ENCODE data around the gene MRTFA. TPM values are rescaled to one million over a fixed set of nuclear protein-coding genes. Genes with fewer than 3 reads are reported as not detected.

The MRTFA gene
- total RNA-seq, 1 donor: 34.0 TPM

DNA sequence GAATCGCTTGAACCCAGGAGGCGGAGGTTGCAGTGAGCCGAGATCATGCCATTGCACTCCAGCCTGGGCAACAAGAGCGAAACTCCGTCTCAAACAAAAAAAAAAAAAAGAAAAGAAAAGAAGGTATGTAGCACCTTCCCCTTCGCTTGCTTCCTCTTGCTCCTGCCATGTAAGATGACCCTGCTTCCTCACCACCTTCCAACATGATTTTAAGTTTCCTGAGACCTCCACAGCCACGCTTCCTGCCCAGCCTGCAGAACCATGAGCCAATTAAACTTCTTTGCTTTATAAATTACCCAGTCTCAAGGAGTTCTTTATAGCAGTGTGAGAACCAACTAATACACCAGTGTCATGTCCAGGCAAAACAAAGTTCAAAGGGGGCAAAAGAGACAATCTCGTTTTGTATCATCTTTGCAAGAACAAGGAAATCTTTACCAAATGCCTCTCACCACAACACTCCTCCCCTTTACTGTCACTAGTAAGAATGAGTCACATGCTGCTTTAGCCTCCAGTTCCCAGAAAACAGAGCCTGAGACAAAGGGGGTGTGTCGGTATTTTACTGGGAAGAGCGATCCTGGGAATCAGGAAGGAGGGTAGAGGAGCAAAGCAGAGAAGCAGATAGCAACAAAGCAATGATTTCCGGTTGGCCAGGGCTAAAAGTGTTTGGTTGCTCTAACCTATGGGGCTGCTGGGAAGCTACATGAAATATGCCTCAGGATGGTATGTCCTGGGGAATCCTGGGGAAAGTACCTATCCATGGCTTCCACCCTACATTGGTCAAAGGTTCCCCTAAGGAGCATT is 32.3 kb upstream of the MRTFA start:
- Histone ChIP-seq H3K27me3 (ENCODE audit: insufficient read depth, low read length) (no peaks in the 10 kb centered on the region), H3K4me3 (ENCODE audit: insufficient read depth, low read length) (no peak overlapping the region), H3K79me2 (ENCODE audit: insufficient read depth, low read length) (no peaks in the 10 kb centered on the region), H4K20me1 (ENCODE audit: insufficient read depth, low read length) (no peaks in the 10 kb centered on the region), H3K4me2 (ENCODE audit: insufficient read depth, low read length) (peak overlapping the region; percentile 9), H2AFZ (ENCODE audit: low read length) (peak overlapping the region; percentile 23), H3K27ac (ENCODE audit: low read depth, low read length) (peak overlapping the region; percentile 70), H3K9me3 (ENCODE audit: low read depth, low read length) (no peaks in the 10 kb centered on the region), H3K4me1 (ENCODE audit: insufficient read depth, low read length) (peaks cover 43% of the 10 kb centered on the region), H3K36me3 (ENCODE audit: insufficient read depth, low read length) (no peaks in the 10 kb centered on the region)
- peak; percentile 98 for DNase-seq (ENCODE audit: insufficient read length, low spot score, missing footprints)
- TF ChIP-seq, protein P1, sequence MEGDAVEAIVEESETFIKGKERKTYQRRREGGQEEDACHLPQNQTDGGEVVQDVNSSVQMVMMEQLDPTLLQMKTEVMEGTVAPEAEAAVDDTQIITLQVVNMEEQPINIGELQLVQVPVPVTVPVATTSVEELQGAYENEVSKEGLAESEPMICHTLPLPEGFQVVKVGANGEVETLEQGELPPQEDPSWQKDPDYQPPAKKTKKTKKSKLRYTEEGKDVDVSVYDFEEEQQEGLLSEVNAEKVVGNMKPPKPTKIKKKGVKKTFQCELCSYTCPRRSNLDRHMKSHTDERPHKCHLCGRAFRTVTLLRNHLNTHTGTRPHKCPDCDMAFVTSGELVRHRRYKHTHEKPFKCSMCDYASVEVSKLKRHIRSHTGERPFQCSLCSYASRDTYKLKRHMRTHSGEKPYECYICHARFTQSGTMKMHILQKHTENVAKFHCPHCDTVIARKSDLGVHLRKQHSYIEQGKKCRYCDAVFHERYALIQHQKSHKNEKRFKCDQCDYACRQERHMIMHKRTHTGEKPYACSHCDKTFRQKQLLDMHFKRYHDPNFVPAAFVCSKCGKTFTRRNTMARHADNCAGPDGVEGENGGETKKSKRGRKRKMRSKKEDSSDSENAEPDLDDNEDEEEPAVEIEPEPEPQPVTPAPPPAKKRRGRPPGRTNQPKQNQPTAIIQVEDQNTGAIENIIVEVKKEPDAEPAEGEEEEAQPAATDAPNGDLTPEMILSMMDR (IDR thresholded peaks at IDR 0.05; ENCODE audit: extremely low read depth, low read depth, low read length): no peak

DNA sequence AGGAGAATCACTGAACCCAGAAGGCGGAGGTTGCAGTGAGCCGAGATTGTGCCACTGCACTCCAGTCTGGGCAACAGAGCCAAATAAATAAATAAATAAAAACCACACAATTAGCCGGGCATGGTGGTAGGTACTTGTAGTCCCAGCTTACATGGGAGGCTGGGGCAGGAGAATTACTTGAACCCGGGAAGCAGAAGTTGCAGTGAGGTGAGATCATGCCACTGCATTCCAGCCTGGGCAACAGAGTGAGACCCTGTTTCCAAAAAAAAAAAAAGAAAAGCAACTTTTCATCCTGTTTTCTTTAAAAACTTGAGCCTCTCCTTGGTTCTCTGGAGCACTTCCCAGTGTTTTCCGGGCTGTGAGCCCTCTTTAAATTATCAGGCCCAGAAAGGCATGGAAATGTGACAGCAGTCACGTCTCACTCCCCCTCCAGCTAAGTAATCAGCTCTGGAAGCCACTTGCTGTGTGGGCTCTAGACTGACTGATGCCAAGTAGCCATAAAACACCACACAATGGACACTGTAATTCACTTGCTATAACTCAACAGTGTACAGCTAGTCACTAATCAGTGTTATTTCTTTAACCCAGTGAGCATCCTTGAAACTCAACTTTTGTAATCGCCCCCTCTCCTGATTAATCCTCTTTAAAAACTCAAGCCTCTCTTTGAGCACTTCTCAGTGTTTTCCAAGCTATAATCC is 29.8 kb upstream of the MRTFA start:
- TF ChIP-seq, protein P1 (IDR thresholded peaks at IDR 0.05; ENCODE audit: extremely low read depth, low read depth, low read length): no peak
- no peaks in the 10 kb centered on the region for H3K79me2 ChIP-seq (ENCODE audit: insufficient read depth, low read length)
- DNase-seq (ENCODE audit: insufficient read length, low spot score, missing footprints): no peak
- no peak overlapping the region for H3K4me3 ChIP-seq (ENCODE audit: insufficient read depth, low read length)
- peaks cover 47% of the 10 kb centered on the region for H3K4me1 ChIP-seq (ENCODE audit: insufficient read depth, low read length)
- H3K27ac ChIP-seq (ENCODE audit: low read depth, low read length): peak overlapping the region; percentile 95
- peak overlapping the region; percentile 10 for H3K4me2 ChIP-seq (ENCODE audit: insufficient read depth, low read length)
- H4K20me1 ChIP-seq (ENCODE audit: insufficient read depth, low read length): no peaks in the 10 kb centered on the region
- no peaks in the 10 kb centered on the region for H3K27me3 ChIP-seq (ENCODE audit: insufficient read depth, low read length)
- no peak overlapping the region for H2AFZ ChIP-seq (ENCODE audit: low read length)
- H3K9me3 ChIP-seq (ENCODE audit: low read depth, low read length): no peaks in the 10 kb centered on the region
- H3K36me3 ChIP-seq (ENCODE audit: insufficient read depth, low read length): no peaks in the 10 kb centered on the region

DNA sequence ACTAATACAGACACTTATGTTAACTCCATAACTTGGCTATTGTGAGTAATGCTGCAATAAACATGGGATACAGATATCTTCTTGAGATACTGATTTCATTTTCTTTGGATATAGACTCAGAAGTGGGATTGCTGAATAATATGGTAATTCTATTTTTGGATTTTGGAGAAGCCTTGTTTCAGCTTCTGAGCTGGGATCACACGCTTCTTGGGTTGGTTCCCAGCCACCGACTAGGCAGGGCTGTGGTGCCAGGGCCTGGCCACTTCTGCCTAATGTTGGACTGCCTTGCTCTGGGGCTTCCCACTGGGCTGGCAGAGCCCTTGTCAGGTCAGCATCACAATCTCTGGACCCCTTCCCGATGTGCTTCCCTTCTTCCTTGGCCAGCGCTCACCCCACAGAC is 28.8 kb upstream of the MRTFA start:
- Histone ChIP-seq H2AFZ (ENCODE audit: low read length) (no peak overlapping the region), H3K4me3 (ENCODE audit: insufficient read depth, low read length) (no peak overlapping the region), H3K27me3 (ENCODE audit: insufficient read depth, low read length) (no peaks in the 10 kb centered on the region), H3K36me3 (ENCODE audit: insufficient read depth, low read length) (no peaks in the 10 kb centered on the region), H3K27ac (ENCODE audit: low read depth, low read length) (peak overlapping the region; percentile 95), H3K9me3 (ENCODE audit: low read depth, low read length) (no peaks in the 10 kb centered on the region), H4K20me1 (ENCODE audit: insufficient read depth, low read length) (no peaks in the 10 kb centered on the region), H3K79me2 (ENCODE audit: insufficient read depth, low read length) (no peaks in the 10 kb centered on the region), H3K4me1 (ENCODE audit: insufficient read depth, low read length) (peaks cover 47% of the 10 kb centered on the region), H3K4me2 (ENCODE audit: insufficient read depth, low read length) (peak overlapping the region; percentile 27)
- DNase-seq (ENCODE audit: insufficient read length, low spot score, missing footprints): peak; percentile 93
- TF ChIP-seq, protein P1 (IDR thresholded peaks at IDR 0.05; ENCODE audit: extremely low read depth, low read depth, low read length): no peak

DNA sequence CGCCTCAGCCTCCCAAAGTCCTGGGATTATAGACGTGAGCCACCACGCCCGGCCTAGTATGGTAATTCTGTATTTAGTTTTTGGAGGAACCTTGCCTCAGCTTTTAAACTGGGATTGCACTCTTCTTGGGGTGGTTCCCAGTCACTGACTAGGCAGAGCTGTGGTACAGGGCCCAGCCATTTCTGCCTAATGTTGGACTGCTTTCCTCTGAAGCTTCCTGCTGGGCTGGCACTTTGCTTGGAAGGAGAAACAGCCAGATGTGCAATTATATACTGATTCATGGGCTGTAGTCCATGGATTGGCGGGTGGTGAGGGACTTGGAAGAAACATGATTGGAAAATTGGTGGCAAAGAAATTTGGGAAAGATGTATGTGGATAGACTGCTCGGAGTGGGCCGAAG is 25.2 kb upstream of the MRTFA start:
- H3K4me2 ChIP-seq (ENCODE audit: insufficient read depth, low read length): no peak overlapping the region
- H2AFZ ChIP-seq (ENCODE audit: low read length): no peak overlapping the region
- no peak for DNase-seq (ENCODE audit: insufficient read length, low spot score, missing footprints)

More for the DNA sequence above, 25.2 kb upstream of the MRTFA start:
- no peak overlapping the region for H3K4me3 ChIP-seq (ENCODE audit: insufficient read depth, low read length)
- H3K36me3 ChIP-seq (ENCODE audit: insufficient read depth, low read length): no peaks in the 10 kb centered on the region
- H3K27me3 ChIP-seq (ENCODE audit: insufficient read depth, low read length): no peaks in the 10 kb centered on the region
- H3K79me2 ChIP-seq (ENCODE audit: insufficient read depth, low read length): no peaks in the 10 kb centered on the region
- no peak overlapping the region for H3K27ac ChIP-seq (ENCODE audit: low read depth, low read length)
- H4K20me1 ChIP-seq (ENCODE audit: insufficient read depth, low read length): no peaks in the 10 kb centered on the region
- peaks cover 26% of the 10 kb centered on the region for H3K4me1 ChIP-seq (ENCODE audit: insufficient read depth, low read length)
- no peaks in the 10 kb centered on the region for H3K9me3 ChIP-seq (ENCODE audit: low read depth, low read length)
- TF ChIP-seq, protein P1 (IDR thresholded peaks at IDR 0.05; ENCODE audit: extremely low read depth, low read depth, low read length): no peak

Data from osteoblast (primary cell).